Gastrocnemius medialis (tissue), 4 donors: Measurements from ENCODE around the gene ARL14EPL.

Source experiments
- POLR2A ChIP-seq, 2 donors: fragments of 450-650 bp; IDR thresholded peaks; one replicate each; pipeline ENCODE4 v1.6.1; 2017; ENCODE audit warnings: antibody characterized with exemption in 2 of 2, mild to moderate bottlenecking in 2 of 2, moderate library complexity in 2 of 2
- TF ChIP-seq, protein P1 (sequence below), 5 experiments: fragments of 450-650 bp in 3 of 5; fragments of 200-600 bp in 2 of 5; sonication (generic) in 2 of 5; IDR thresholded peaks in 4 of 5; conservative IDR thresholded peaks in 1 of 5; 1 replicate in 4 of 5; 2 replicates in 1 of 5; pipeline ENCODE4 v1.5.1; 2016 to 2019; ENCODE audit warnings: antibody characterized with exemption in 5 of 5, mild to moderate bottlenecking in 3 of 5, moderate library complexity in 3 of 5

DNA sequence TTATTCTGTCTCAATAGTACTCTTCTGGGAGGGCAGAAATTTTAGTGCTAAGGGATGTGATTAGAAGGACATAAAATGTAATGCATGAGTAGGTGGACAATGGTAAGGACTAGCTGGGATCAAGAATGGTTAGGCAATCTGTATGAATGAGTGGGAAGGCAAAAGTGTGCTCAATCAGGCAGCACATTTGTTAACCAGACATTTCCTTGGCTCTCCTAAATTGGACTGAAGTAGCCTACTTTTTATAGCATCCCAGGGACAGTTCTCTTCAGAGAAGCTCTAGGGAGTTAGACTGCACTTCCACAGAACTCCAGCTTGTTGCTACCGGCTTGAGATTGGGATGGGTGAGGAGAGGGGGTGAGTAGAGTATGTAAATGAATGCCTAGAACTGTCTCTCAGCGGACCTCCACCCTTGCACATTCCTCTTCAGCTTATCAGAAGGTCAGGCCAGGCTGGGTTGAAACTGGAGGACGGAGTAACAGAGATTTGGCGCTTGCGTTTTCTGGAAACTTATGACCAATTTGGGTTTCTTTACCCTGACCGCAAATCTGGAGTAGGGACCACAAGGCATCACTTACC lies 19.0 kb upstream of the ARL14EPL start:
- TF ChIP-seq, protein P1, sequence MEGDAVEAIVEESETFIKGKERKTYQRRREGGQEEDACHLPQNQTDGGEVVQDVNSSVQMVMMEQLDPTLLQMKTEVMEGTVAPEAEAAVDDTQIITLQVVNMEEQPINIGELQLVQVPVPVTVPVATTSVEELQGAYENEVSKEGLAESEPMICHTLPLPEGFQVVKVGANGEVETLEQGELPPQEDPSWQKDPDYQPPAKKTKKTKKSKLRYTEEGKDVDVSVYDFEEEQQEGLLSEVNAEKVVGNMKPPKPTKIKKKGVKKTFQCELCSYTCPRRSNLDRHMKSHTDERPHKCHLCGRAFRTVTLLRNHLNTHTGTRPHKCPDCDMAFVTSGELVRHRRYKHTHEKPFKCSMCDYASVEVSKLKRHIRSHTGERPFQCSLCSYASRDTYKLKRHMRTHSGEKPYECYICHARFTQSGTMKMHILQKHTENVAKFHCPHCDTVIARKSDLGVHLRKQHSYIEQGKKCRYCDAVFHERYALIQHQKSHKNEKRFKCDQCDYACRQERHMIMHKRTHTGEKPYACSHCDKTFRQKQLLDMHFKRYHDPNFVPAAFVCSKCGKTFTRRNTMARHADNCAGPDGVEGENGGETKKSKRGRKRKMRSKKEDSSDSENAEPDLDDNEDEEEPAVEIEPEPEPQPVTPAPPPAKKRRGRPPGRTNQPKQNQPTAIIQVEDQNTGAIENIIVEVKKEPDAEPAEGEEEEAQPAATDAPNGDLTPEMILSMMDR (IDR thresholded peaks at IDR 0.05 in 4 of 5, conservative IDR thresholded peaks at IDR 0.05 in 1 of 5), result no peak
- TF ChIP-seq POLR2A (IDR thresholded peaks at IDR 0.05), result no peak
